Loucy (cell line): ENCODE results near the gene BTBD10.

Source experiments
- H2AFZ ChIP-seq: fragments of 200-600 bp; sonication (generic); 2 replicates; pipeline ENCODE4 v1.6.0; 2016; ENCODE audit warnings: antibody characterized with exemption, mild to moderate bottlenecking, low read length, moderate library complexity
- H3F3A ChIP-seq: fragments of 200-600 bp; 2 replicates; pipeline ENCODE4 v1.6.0; 2016; ENCODE audit warnings: antibody characterized with exemption, low read depth, mild to moderate bottlenecking
- H3K27me3 ChIP-seq: fragments of 200-600 bp; sonication (generic); 2 replicates; pipeline ENCODE4 v1.6.1; 2014; ENCODE audit warnings: low read length, mild to moderate bottlenecking; ENCODE audit not compliant: insufficient read depth, poor library complexity, severe bottlenecking
- H3K36me3 ChIP-seq: fragments of 200-600 bp; sonication (generic); 2 replicates; pipeline ENCODE4 v1.6.1; 2016; ENCODE audit warnings: low read length; ENCODE audit not compliant: insufficient read depth
- H3K4me1 ChIP-seq: fragments of 200-600 bp; sonication (generic); 2 replicates; pipeline ENCODE4 v1.5.1; 2014; ENCODE audit warnings: low read length, mild to moderate bottlenecking; ENCODE audit not compliant: insufficient read depth, poor library complexity, severe bottlenecking
- H3K4me2 ChIP-seq: fragments of 200-600 bp; sonication (generic); 2 replicates; pipeline ENCODE4 v1.6.0; 2014; ENCODE audit warnings: antibody characterized with exemption, low read length, low read depth, mild to moderate bottlenecking; ENCODE audit not compliant: poor library complexity, severe bottlenecking
- H3K4me3 ChIP-seq: fragments of 200-600 bp; sonication (generic); 2 replicates; pipeline ENCODE4 v1.5.1; 2014; ENCODE audit warnings: low read length, mild to moderate bottlenecking, mixed read lengths; ENCODE audit not compliant: poor library complexity, severe bottlenecking
- H3K79me2 ChIP-seq: fragments of 200-600 bp; sonication (generic); 2 replicates; pipeline ENCODE4 v1.6.1; 2014; ENCODE audit warnings: low read length; ENCODE audit not compliant: insufficient read depth
- H3K9ac ChIP-seq: fragments of 200-600 bp; sonication (generic); 2 replicates; pipeline ENCODE4 v1.6.0; 2014; ENCODE audit warnings: mild to moderate bottlenecking, low read depth, low read length, moderate library complexity; ENCODE audit not compliant: poor library complexity, severe bottlenecking
- H3K9me2 ChIP-seq: fragments of 200-600 bp; sonication (generic); replicated peaks from 2 replicates; pipeline ENCODE4 v1.6.1; 2016; ENCODE audit warnings: low read depth, low read length, mixed read lengths
- H3K9me3 ChIP-seq: fragments of 200-600 bp; sonication (generic); 2 replicates; pipeline ENCODE4 v1.6.1; 2014; ENCODE audit warnings: mild to moderate bottlenecking, antibody characterized with exemption, low read length, low read depth; ENCODE audit not compliant: insufficient read depth
- H4K20me1 ChIP-seq: fragments of 200-600 bp; sonication (generic); 2 replicates; pipeline ENCODE4 v1.6.0; 2014; ENCODE audit warnings: antibody characterized with exemption, low read length, mild to moderate bottlenecking; ENCODE audit not compliant: insufficient read depth, poor library complexity, severe bottlenecking
- CTCF ChIP-seq: fragments of 200-600 bp; sonication (generic); conservative IDR thresholded peaks from 2 replicates; pipeline ENCODE4 v1.5.1; 2014; ENCODE audit warnings: mild to moderate bottlenecking, antibody characterized with exemption, low read length
- EZH2phosphoT487 ChIP-seq: fragments of 200-600 bp; IDR thresholded peaks from 2 replicates; pipeline ENCODE4 v1.6.1; 2018; ENCODE audit warnings: antibody characterized with exemption, mild to moderate bottlenecking, moderate library complexity, borderline replicate concordance

BTBD10 gene

GRCh38 chr11:13358596-13359270 lies 104.3 kb downstream of the BTBD10 start:
- H3K27me3 ChIP-seq = no peaks in the 10 kb centered on the region
- H3F3A ChIP-seq = no peaks in the 10 kb centered on the region
- no peaks in the 10 kb centered on the region for H3K9me3 ChIP-seq
- H3K36me3 ChIP-seq = no peaks in the 10 kb centered on the region
- no peak overlapping the region for H2AFZ ChIP-seq
- no peaks in the 10 kb centered on the region for H4K20me1 ChIP-seq
- TF ChIP-seq CTCF = no peak
- no peak for TF ChIP-seq EZH2phosphoT487
- no peak overlapping the region for H3K4me2 ChIP-seq
- H3K9me2 ChIP-seq = no peaks in the 10 kb centered on the region
- no peaks in the 10 kb centered on the region for H3K79me2 ChIP-seq
- no peak overlapping the region for H3K9ac ChIP-seq
- no peak overlapping the region for H3K4me3 ChIP-seq
- no peaks in the 10 kb centered on the region for H3K4me1 ChIP-seq

GRCh38 chr11:13357232-13357631 lies 105.8 kb downstream of the BTBD10 start:
- Histone ChIP-seq H3K36me3 (no peaks in the 10 kb centered on the region), H3K79me2 (no peaks in the 10 kb centered on the region), H4K20me1 (no peaks in the 10 kb centered on the region), H3K9ac (no peak overlapping the region), H3F3A (no peaks in the 10 kb centered on the region), H3K27me3 (no peaks in the 10 kb centered on the region), H3K4me2 (no peak overlapping the region), H3K9me2 (no peaks in the 10 kb centered on the region), H3K9me3 (no peaks in the 10 kb centered on the region), H3K4me3 (no peak overlapping the region), H2AFZ (no peak overlapping the region), H3K4me1 (no peaks in the 10 kb centered on the region)
- no peak for TF ChIP-seq EZH2phosphoT487
- TF ChIP-seq CTCF = no peak

- Histone ChIP-seq H3K27me3 (no peaks in the 10 kb centered on the region), H3K9ac (no peak overlapping the region), H3K9me3 (no peaks in the 10 kb centered on the region)
Observed at GRCh38 chr11:13355191-13355590, 107.8 kb downstream of the BTBD10 start.

More at GRCh38 chr11:13355191-13355590, 107.8 kb downstream of the BTBD10 start:
- Histone ChIP-seq H2AFZ (no peak overlapping the region), H3F3A (no peaks in the 10 kb centered on the region), H3K4me3 (no peak overlapping the region), H3K4me1 (no peaks in the 10 kb centered on the region), H4K20me1 (no peaks in the 10 kb centered on the region), H3K9me2 (no peaks in the 10 kb centered on the region), H3K36me3 (no peaks in the 10 kb centered on the region), H3K79me2 (no peaks in the 10 kb centered on the region), H3K4me2 (no peak overlapping the region)
- TF ChIP-seq CTCF = no peak
- TF ChIP-seq EZH2phosphoT487 = no peak
